HG02763 (cell line): ENCODE results near the gene CD7.

Source experiments
- ATAC-seq: cut with Tn5 transposase; IDR thresholded peaks from one replicate; pipeline ENCODE4 v1.9.1; 2021; ENCODE audit warnings: mild to moderate bottlenecking, moderate library complexity; ENCODE audit not compliant: unreplicated experiment

Gene CD7

DNA sequence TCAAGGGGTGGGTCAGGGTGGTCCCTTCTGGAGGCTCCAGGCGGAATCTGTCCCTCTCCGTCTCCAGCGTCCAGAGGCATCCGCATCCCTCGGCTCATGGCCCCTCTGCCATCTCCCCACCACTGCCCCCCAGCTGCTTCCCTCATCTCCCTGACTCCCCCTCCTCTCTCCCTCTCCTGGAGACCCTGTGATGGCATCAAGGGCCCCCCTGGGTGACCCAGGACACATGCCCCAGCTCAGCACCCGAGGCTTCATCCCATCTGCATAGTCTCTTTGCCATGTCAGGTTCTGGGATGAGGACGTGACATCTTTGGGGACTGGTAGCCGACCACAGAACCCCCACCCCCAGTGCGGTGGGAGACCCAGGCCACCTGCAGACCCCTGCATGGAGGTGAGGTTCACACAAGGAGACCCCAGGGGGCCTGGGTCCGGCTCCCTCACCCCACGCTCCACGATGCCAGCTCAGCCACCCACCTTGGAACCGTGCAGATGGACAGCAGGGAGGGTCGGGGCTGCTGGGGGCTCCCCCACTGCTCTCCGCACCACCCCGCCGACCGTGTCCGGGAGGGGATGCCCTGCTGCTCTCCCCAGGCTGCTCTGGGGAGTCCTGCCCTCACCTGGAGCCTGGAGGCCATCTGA is 12.4 kb upstream of the CD7 start:
- no peak for ATAC-seq

DNA sequence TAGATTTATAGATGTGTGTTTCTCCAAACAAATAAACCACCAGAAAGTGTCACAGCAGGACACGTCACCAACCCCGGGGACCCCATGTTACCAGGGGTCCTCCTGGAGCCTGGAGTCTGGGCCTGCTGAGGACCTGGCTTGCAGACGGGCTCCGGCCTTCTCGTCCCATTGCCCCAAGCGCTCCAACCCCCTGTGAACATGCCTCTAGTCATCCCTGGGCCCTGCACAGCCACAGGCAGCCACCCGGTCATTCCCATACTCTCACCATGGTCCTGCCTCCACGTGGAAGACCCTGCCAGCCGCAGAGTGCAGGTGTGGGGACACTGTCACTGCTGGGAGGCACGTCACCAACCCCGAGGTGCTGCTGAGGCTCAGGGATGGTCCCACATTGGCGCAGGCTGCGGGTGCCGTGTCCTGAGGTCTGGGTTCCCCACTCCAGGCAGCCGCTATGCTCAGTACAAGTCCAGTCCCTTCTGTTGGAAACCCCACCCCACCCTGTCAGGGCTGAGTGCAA is 11.6 kb upstream of the CD7 start:
- no peak for ATAC-seq

DNA sequence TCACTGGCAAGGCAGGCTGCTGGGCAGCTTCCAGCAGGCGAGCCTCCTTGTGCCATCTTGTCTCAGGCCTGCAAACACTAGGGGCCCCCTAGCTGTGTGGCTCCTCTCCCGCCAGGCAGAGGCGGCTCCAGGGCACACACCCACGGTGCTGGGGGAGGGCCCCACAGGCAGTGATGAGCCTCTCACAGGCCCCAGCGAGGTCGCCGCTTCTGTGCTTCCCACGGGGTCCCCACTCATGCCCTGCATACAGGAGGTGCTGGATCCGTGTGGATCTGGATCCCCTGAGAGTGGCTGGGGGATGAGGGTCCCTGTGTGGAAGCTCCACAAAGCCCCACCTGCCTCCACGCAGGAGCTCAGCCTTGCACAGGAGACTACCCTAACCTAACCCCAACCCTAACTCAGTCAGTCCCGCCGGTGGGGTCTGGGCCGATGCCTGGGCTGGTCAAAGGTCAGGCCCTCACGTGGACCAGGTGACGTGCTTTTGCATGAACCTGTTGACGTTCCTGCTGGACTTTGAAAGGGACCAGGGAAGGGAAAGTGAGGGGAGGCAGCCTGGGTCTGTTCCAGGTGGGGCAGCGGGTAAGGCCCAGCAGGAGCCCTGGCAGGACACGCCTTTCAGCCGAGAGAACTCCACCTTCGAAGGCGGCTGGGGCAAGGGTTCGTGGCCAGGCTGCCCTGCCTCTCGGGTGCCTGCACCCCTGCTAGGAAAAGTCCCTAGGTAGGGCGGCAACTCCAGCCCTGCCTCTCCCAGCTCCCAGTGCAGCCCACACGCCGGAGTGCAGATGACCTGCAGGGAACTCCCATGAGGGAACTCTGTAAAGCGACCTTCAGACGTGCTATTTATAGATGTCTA is 11.0 kb upstream of the CD7 start:
- ATAC-seq: no peak

DNA sequence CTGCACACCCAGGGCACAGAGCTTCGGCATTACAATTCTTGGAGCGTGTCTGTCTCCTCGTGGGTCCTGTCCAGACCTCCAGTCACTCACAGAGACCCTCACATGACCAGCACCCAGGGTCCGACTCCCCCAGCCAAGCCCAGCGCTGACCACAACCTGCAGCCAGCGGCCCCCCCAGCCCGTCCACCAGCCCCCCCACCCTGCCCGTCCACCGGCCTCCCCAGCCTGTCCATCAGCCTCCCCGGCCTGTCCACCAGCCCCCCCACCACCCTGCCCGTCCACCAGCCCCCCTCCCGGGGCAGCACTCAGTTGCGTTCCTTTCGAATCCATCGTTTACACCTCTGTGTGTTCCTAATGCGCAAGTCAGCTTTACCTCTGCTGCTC is 10.3 kb upstream of the CD7 start:
- no peak for ATAC-seq

DNA sequence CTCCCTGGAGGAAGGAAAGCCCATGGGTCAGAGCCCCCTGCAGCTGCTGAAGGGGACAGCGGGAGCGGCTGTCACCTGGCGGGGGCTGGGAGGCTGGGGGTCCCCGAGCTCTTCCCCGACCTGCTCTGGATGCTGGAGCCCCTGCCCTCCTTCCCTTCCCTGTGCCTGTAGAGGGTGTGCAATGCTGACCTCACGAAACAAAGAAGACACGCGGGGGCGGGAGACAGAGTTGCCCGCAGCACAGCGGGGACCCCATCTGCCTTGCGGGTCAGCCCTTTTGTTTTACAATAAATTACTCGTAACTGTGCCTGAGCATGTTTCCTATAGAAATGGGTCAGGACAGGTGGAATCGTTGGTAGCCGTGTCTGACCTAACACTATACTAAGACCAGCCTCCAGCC is 9.9 kb upstream of the CD7 start:
- ATAC-seq: no peak

DNA sequence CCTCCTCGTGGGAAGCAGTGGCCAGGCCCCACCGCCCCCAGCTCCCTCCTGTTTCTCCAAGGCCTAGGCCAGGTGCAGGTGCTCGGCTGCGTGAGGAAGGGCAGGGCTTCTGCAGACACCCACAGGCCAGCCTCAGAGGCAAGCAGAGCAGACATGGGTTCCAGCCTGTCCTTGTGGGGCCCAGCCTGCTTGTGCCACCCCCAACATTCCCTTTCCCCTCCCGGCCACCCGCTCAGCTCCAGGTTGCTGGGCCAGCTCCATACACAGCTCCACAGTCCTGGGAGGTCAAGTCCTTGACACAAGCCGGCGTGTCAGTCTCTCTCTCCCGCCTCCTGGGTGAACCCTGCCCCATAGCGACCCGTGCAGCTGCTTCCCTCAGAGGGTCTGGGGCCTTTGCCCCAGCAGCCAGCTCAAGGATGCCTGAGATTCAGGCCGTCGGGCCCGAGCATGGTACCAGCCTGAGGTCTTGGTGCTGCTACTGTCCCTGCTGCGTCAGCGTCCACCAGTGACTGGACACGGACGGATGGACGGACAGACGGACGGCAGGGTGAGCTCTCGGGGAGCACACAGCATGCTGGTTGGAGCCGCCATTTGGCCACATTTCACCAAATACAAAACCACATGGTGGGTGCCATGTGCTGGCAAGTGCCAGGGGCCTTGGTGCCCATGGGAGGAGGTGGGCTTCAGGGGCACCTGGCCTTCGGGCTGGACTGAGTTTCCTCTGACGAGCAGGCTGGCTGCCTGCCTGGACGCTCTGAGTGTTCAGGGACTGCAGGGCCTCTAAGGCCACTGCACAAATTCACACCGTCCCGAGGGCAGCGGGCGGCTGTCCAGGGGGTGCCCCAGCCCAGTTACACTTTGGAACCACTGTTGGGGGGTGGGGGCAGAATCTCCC is 8.1 kb upstream of the CD7 start:
- ATAC-seq: no peak

DNA sequence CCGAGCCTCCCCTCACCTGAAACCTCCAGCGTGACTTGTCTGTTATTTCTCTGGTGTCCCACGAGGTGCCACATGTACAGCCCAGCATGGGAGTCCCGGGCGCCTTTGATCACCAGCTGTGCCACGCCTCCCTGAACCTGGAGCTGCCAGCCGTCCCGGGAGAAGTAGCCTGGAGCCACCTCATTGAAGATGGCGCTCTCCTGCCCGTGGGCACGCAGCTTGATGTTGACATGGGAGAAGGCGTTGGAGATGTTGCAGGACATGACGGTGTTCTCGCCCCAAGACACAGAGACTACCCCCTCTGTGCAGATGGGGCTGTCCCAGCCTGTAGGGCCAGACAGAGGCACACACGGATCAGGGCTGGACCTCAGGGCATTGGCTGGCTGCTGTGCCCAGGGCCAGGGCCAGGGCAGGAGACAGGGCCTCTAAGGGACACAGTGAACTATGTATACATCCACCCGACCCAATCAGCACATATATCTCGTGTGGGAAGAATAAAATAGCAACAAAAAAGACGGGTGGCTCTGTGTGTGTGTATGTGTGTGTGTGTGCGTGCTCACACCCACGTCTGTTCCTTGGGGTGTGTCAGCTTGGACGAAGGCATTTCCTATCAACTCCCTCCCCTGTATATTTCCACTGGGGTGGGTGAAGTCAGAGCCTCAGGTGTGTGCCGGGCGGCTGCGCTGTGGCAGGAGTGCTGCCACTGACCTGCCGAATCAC is 7.3 kb upstream of the CD7 start:
- no peak for ATAC-seq

DNA sequence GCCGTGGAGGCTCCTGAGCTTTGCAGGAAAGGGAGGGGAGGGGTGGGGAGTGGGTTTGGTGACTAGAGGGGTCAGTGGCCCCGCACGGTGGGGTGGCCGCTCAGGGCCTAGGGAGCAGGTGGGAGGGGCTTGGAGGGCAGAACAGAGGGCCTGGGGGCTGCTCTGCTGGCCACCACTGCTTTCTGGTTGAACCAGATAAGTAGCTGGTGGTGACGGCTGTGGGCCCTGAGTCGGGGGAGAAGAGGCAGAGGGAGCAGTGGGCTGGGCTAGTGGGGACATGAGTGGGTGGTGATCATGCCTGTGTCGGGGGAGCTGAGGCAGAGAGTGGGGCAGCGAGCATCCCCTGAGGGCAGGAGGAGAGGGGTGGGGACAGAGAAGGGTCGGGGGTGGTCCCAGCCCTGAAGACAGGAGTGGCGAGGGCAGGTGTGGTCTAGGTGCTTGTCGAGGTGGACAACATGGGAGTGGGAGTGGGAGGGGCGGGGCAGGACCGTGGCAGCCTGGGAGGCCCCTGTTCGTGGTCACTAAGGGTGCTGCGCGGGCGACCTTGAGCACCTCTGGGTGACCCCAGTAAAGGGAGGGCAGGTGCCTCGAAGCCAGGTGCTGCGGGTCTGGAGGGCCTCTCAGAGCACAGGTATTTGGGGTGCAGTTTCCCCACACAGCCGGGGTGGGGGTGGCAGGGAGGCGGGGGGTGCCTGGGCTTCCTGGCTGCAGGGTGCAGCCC is 6.3 kb upstream of the CD7 start:
- no peak for ATAC-seq

DNA sequence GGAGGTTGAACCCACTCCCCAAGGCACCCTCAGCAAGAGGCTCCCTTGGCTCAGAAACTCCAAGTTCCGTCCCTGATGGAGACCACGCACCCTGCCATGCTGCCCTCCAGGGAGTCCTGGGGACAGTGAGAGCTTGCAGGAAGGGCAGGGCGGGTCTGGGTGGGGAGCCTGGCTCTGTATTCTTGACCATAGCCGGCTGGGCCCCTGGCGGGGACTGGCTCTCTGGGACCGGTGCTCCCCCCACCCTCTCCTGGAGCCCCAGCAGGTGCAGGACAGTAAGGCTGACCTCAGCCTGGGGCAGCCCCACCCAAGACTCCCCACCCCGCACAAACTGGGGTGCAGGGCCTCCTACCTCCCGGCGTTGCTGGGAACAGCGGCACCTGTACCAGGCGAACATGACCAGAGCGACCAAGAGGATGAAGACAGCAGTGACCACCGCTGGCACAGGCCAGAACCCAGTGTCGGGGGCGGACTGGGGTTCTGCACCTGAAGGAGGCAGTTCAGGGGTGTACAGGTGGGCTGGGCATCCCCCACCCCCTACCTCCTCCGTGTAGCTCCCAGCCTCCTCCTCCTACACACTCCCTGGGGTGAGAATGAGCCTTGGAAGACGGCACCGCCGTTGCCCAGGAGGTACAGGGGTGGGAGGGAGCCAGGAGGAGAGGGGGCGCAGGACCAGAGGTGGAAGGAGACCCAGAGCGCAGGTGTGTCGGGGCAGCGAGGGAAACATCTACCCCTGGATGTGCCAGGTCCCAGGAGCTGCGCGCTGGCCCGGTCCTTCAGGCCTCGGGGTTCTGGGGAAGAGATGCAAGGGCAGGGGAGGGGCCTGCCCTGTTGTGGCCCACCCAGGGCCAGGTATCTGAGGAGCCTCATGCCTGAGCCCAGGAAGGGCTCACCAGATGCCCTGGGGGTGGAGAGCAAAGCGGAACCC is 5.4 kb upstream of the CD7 start:
- no peak for ATAC-seq

DNA sequence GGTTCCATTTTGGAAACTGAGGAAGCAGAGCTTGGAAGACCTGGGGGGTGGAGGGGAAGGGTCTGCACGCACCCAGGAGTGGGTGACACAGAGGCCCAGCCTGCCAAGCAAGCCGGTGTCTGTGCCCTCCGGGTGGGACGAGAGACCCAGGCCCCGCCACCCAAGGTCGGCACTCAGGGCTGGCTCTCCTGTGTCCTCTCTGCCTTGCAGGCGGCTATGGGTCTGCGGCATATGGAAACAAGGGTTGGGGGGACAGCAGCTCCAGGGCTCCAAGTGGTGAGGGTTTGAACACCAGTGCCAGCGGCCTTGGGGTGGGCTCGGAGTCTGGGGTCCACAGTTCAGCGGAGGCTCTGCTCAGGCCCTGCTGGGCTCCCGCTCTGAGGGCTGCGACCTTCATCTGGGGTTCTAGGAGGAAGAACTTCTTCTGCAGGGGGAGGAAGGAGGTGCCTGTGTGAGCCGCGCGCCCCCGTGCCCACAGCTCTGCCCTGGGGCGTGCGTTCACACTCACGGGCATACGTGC is 4.6 kb upstream of the CD7 start:
- no peak for ATAC-seq

DNA sequence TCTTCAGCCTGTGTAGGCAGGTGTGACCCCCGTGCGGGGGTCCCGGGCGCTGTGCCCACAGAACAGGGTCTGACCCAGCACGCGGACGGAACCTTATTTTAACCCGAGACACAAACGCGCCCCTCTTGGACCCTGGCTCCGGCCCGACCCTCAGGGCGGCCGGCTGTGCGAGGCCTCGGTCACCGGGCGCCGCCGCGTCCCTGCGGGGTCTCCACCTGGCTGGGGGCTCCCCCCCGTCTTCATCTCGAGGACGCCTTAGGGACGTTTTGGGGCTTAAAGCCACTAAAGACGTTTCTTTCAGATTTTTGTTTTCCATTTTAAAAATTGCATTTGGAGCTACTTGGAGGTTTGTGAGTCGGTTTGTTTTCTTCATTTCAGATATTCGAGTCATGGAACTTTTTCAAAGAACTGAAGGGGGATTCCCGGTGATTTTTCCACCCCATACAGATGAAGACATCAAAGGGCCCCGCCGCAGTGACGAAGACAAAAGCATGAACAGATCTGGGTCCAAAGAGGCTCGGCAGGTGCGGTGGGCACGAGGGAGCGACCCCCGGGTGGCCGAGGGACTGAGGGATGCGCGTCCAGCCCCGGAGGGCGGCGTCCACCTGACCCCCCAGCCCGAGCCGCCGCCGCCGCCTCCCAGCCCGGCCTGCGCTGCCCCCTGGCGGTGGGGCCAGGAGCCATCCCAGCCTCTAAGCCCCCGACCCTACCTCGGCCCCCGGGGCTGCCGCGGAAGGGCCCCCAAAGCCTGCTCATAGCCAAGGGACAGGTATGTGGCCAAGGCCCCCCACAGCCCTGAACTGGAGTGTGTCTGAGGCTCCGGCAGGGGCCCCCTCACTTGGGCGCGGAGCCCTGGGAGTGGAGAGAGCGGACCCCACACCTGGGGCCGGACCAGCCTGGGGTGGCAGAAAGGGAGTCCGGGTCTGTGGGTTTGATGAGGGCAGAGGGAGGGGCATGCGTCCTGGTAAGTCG is 3.8 kb upstream of the CD7 start:
- no peak for ATAC-seq

DNA sequence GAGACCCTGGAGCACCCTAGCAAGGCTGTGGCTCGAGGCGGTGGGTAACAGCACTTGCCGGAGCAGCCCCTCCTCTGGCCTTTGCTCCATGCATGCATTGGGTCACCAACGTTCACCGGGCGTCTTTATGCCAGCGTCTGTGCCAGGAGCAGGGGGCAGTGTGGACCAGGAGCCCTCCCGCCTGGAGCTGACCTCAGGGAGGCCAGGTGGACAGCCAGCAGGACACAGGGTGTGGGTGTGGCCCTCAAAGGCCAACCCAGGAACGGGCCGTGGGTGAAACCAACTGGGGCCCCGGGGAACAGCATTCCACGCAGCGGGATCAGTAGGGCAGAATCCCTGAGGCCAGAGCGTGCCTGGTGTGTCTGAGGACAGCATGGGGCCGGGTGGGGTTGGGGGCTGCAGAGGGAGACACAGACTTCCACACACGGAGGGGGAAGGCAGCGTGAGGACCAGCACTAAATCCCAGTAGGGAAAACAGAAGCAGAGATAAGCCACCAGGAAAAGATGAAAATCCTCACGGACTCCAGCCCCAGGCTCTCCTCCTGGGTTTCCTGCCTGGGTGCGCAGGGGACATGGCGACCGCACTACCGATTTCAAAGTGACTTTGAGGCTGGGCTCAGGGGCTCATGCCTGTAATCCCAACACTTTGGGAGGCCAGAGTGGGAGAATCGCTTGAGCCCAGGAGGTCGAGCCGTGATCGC is 2.9 kb upstream of the CD7 start:
- ATAC-seq: no peak

DNA sequence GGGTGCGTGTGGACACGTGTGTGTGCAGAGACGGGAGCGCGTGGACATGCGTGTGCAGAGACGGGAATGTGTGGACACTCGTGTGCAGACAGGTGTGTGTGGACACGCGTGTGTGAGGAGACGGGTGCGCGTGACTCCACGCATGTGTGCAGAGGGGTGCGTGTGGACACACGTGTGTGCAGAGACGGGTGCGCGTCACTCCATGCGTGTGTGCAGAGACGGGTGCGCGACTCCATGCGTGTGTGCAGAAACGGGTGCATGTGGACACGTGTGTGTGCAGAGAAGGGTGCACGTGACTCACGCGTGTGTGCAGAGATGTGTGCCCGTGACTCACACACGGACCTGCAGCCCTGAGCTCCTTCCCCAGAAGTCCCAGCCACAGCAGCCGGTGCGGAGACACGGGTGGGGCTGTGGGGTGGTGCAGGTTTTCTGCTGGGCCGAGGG is 2.2 kb upstream of the CD7 start:
- no peak for ATAC-seq

DNA sequence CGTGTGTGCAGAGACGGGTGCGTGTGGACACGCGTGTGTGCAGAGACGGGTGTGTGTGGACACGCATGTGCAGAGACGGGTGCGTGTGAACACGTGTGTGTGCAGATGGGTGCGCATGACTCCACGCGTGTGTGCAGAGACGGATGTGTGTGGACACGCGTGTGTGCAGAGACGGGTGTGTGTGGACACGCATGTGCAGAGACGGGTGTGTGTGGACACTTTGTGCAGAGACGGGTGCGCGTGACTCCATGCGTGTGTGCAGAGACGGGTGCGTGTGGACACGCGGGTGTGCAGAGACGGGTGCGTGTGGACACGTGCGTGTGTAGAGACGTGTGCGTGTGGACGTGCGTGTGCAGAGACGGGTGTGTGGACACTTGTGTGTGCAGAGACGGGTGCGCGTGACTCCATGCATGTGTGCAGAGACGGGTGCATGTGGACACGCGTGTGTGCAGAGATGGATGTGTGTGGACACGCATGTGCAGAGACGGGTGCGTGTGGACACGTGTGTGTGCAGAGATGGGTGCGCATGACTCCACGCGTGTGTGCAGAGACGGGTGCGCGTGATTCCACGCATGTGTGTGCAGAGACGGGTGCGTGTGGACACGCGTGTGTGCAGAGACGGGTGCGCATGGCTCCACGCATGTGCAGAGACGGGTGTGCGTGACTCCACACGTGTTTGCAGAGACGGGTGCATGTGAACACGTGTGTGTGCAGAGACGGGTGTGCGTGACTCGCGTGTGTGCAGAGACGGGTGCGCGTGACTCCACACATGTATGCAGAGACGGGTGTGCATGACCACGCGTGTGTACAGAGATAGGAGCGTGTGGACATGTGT is 1.6 kb upstream of the CD7 start:
- no peak for ATAC-seq

DNA sequence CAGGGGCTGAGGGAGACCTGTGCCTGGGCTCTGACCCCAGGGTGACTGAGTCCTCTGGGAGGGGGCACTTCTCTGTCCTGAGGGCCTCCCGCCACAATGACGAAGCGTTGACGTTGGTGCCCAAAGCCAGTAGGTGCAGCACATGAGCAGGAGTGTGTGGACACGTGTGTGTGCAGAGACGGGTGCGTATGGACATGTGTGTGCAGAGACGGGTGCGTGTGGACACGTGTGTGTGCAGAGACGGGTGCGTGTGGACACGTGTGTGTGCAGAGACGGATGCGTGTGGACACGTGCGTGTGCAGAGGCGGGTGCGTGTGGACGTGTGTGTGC is 726 bp upstream of the CD7 start:
- no peak for ATAC-seq

DNA sequence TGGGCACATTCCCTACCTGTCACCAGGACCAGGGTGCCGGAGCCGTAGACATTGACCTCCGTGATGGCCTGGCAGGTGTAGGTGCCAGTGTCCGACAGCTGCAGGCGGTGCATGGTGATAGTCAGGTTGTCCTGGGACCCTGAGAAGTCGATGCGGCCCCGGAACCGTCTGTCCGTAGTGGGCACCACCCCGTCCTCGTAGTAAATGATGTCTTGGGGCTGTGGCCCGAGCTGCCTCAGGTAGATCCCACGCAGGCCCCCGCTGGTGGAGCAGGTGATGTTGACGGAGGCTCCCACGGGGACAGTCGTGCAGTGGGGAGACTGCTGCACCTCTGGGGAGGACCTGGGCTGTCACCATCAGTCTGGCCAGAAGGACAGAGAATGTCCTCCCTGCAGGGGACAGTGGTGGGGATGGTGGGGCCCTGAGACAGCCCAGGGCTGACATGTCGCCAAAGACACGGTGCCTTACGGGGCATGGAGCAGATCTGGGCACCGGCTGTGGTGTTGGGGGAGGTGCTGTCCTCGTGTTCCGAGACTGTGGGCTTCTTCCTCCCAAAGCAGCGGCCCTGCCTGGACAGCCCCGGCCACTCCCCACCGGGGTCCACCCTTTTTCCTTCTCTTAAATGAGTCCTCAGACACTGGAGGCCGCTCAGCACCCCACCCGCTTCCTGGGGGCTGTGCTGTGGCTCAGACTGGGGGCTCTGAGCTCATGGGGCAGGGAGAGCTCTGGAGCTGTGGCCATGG is 586 bp downstream of the CD7 start:
- ATAC-seq: no peak
